NCI-H2171 treated with DMSO at 0.1 percent for 48 hours (cell line): ENCODE measurements around the gene TCTA.
A peak's percentile ranks its signal among the peaks of the same experiment; 100 is the strongest.
"Not testable (repeated sequence)": the region's sequence is repeated elsewhere in the genome, so short reads cannot be mapped to it uniquely, and the experiment has no call there.

Source experiments
- DNase-seq: peaks from one replicate; lab custom pipeline; 2025; lab: John Stamatoyannopoulos, UW

TCTA gene

GRCh38 chr3:49411968-49412631 is at the start of gene TCTA, which contains the start of gene RHOA:
Gene TCTA (plus strand): TSS chr3:49412423. CDS start chr3:49412427, 4 bp downstream.
Gene RHOA (minus strand): TSS chr3:49411976. CDS start chr3:49375589, 36,387 bp downstream.
- peak; percentile 97 for DNase-seq

GRCh38 chr3:49362561-49362960 is 49.7 kb upstream of the TCTA start:
- DNase-seq = no peak

- no peak for DNase-seq
Observed at GRCh38 chr3:49370585-49371290, 41.5 kb upstream of the TCTA start.

GRCh38 chr3:49371946-49372345 is 40.3 kb upstream of the TCTA start:
- DNase-seq = no peak

GRCh38 chr3:49377483-49377882 is 34.7 kb upstream of the TCTA start:
- no peak for DNase-seq

GRCh38 chr3:49378249-49378895 is 33.9 kb upstream of the TCTA start:
- no peak for DNase-seq

- DNase-seq = no peak
Observed at GRCh38 chr3:49383387-49383786, 28.8 kb upstream of the TCTA start.

GRCh38 chr3:49385617-49386016 is 26.6 kb upstream of the TCTA start:
- DNase-seq = no peak

- DNase-seq = no peak
Observed at GRCh38 chr3:49386056-49386756, 26.0 kb upstream of the TCTA start.

GRCh38 chr3:49387721-49388120 is 24.5 kb upstream of the TCTA start:
- DNase-seq = no peak

- no peak for DNase-seq
Observed at GRCh38 chr3:49388289-49388820, 23.9 kb upstream of the TCTA start.

GRCh38 chr3:49389297-49389696 is 22.9 kb upstream of the TCTA start:
- DNase-seq = no peak

- not testable (repeated sequence) for DNase-seq
Observed at GRCh38 chr3:49391310-49391709, 20.9 kb upstream of the TCTA start.

GRCh38 chr3:49397470-49397869 is 14.8 kb upstream of the TCTA start:
- no peak for DNase-seq

- DNase-seq = no peak
Observed at GRCh38 chr3:49399461-49399860, 12.8 kb upstream of the TCTA start.

- no peak for DNase-seq
Observed at GRCh38 chr3:49401766-49402165, 10.5 kb upstream of the TCTA start.

- no peak for DNase-seq
Observed at GRCh38 chr3:49403891-49404290, 8.3 kb upstream of the TCTA start.

GRCh38 chr3:49405570-49405969 is 6.7 kb upstream of the TCTA start:
- DNase-seq = not testable (repeated sequence)

GRCh38 chr3:49406571-49407565 is 5.4 kb upstream of the TCTA start:
- no peak for DNase-seq

GRCh38 chr3:49410066-49410845 is 2.0 kb upstream of the TCTA start:
- no peak for DNase-seq
